Suppressor macrophage treated with lipopolysaccharide for 4 hours (primary cell): Measurements from ENCODE around the gene CELF4.

Experiments
- DNase-seq: peaks from one replicate; pipeline ENCODE4 v3.0.0-alpha.2; 2020

CELF4 gene

GRCh38 chr18:37339701-37340215 is 225.8 kb downstream of the CELF4 start:
- DNase-seq = no peak

- DNase-seq = no peak
These were observed 228.9 kb downstream of the CELF4 start for GRCh38 chr18:37336568-37337285.

GRCh38 chr18:37335409-37335736 is 230.2 kb downstream of the CELF4 start:
- DNase-seq = no peak

GRCh38 chr18:37334631-37335408 is 230.8 kb downstream of the CELF4 start:
- no peak for DNase-seq

GRCh38 chr18:37332628-37333420 is 232.8 kb downstream of the CELF4 start:
- no peak for DNase-seq

GRCh38 chr18:37332219-37332618 is 233.4 kb downstream of the CELF4 start:
- no peak for DNase-seq

- no peak for DNase-seq
These were observed 235.4 kb downstream of the CELF4 start for GRCh38 chr18:37330173-37330572.

GRCh38 chr18:37328946-37329719 is 236.5 kb downstream of the CELF4 start:
- DNase-seq = no peak

- DNase-seq = no peak
These were observed 238.5 kb downstream of the CELF4 start for GRCh38 chr18:37327063-37327577.

- DNase-seq = peak; percentile 34
These were observed 243.0 kb downstream of the CELF4 start for GRCh38 chr18:37322492-37323035.

- no peak for DNase-seq
These were observed 243.8 kb downstream of the CELF4 start for GRCh38 chr18:37321582-37322491.

GRCh38 chr18:37320317-37320716 is 245.3 kb downstream of the CELF4 start:
- DNase-seq = no peak

- no peak for DNase-seq
These were observed 246.9 kb downstream of the CELF4 start for GRCh38 chr18:37318360-37319355.

- DNase-seq = no peak
These were observed 248.1 kb downstream of the CELF4 start for GRCh38 chr18:37317486-37317885.

GRCh38 chr18:37316468-37316867 is 249.1 kb downstream of the CELF4 start:
- no peak for DNase-seq

- DNase-seq = no peak
These were observed 249.7 kb downstream of the CELF4 start for GRCh38 chr18:37315935-37316334.

GRCh38 chr18:37314534-37314933 is 251.1 kb downstream of the CELF4 start:
- DNase-seq = no peak

GRCh38 chr18:37313624-37314023 is 252.0 kb downstream of the CELF4 start:
- no peak for DNase-seq

GRCh38 chr18:37309861-37310260 is 255.7 kb downstream of the CELF4 start:
- no peak for DNase-seq

GRCh38 chr18:37309059-37309458 is 256.5 kb downstream of the CELF4 start:
- DNase-seq = no peak
